GM04504 (cell line): ENCODE data around the gene PCSK6.
"Not testable (repeated sequence)": the region's sequence is repeated elsewhere in the genome, so short reads cannot be mapped to it uniquely, and the experiment has no call there.

Experiments used
- DNase-seq: peaks from one replicate; pipeline ENCODE4 v3.0.0-alpha.2; 2012; ENCODE audit warnings: low read depth

PCSK6 gene

GRCh38 chr15:101356512-101357172 is 132.9 kb downstream of the PCSK6 start:
- DNase-seq = not testable (repeated sequence)

DNA sequence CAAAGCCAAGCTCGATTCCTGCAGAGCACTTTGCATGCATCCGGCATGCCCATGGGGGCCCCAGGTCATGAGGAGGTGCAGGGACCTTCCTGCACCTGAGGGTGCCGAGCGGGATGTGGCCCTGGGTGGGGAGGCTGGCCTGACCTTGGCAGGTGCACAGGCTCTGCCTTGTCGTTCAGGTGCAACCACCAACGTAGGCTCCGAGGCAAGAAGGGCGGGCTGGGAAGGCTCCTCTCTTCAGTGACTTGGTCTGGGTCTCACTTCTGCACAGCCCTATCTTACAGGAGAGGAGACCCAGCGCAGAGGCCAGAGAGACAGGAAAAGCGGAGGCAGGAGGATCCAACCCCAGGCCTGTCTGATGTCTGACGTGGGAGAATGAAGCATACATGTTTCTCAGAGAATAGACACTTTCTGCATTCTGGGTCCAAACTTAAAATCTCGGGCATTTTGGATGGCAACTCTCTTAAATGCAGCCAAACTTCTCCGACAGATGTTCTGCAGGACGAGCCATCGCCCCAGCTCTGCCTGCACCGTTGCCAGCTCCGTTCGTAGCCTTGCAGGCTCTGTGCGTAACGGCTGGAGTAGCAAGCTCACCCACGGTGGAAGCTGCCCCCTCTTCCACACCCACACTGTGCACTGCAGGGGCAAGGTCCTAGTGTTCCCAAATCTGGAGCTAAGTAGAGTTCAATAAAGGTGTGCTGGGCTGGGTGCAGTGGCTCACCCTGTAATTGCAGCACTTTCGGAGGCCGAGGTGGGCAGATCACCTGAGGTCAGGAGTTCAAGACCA is 133.6 kb downstream of the PCSK6 start:
- no peak for DNase-seq

DNA sequence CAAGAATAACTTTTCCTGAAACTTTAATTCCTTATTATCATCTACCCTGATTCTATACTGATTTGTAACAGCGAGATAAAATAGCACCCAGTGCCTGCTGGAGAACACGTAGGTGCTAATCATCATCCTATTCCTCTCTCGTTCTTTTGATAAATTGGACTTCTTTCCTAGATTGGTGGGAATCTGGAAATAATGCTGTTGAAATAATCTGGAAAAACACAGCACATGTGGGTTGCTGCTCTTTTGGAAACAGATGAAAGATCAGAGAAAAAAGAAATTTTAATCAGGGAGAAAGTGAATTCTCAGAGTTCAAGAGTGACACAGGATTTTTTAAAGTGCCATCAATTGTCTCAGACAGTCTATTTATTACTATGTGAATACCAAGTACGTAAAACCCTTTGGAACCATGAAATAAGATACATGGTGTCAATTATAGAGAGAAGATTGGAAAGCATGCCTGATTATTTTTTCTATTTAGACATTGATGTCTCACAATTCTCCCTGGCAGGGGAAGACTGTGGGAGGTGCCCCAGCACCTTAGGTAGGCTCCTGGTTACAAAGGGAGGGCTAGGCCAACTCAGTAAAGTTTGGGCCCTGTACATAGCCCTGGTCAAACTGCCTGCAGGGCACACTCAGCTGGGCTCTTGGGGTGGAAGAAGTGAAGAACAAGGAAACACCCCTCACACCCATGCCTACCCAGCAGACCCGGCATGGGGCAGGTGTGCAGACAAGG is 134.4 kb downstream of the PCSK6 start:
- DNase-seq = no peak

DNA sequence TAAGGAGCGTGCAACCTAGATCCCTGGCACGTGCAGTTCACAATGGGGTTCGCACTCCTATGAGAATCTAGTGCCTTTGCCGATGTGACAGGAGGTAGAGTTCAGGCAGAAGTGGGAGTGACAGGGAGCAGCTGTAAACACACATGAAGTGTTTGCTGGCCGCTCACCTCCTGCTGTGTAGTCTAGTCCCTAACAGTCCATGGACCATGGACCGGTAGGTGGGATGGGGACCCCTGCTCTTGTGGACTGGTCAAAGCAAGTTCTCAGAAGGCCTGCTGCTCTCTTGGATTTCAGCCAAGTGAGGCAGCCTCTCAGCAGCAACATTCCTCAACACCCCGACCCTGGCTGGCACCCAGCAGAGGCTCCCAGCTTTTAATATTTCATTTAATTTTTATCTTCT is 136.3 kb downstream of the PCSK6 start:
- no peak for DNase-seq

- DNase-seq = no peak
Observed at GRCh38 chr15:101351736-101352135, 137.8 kb downstream of the PCSK6 start.

DNA sequence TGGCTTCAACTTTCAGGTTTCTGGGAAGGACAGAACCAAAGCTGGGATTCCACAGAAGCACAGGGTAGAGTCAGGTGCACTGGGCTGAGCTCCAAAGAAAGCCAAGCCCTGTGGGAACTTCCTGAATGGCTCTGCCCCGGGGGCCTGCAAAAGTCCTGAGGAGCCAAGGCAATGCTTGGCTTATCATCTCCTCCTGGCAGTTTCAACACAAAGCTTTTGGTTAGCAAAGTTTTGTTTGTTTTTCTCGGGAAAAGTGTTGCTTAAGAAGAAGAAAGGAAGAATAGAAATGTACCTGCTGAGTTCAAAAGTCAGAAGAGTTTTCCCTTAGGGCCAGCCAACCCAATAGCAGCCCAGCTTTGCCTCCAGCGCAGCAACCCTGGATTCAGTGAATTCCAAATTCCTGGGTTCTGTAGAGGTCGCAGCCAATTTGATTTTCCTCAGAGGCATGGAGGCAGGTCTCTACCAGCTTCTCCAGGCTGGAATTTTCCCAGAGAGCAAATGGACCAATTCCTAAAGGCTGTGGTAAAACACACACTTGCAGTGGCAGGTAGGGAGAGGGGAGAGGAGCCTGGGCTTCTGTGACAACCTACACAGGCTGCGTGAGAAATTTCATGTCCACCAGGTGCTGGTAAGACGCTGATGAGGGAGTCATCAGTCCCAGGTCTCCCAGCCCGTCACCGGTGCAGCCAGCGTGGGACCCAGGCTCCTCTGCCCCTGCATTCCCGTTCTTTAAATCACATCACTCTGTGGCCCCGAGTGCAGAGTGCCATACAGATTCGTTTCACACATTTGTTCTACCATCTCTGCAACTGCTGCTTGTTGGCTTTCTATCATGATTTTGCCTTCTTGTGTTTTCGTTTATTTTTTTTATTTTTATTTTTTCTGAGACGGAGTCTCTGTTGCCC is 140.2 kb downstream of the PCSK6 start:
- no peak for DNase-seq

- DNase-seq = no peak
Observed at GRCh38 chr15:101348643-101349042, 140.9 kb downstream of the PCSK6 start.

DNA sequence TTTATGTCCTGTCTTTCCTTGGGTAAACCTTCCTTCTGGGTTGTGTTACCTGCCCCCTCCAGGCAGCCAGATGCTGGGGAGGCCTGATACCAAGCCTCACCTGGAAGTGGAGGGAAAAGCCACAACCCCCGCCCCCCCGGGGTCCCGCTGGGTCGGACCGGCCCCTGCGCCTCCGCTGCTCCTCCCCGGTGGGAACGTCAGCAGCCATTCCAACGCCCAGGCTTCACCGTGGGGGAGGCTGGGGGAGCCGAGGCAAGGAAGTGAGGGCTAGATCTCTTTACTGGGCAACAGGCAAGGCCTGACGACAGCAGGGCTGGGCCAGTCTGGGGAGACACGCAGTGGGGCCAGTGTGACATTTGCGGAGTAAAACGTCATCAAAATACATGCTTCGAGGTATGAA is 141.5 kb downstream of the PCSK6 start:
- no peak for DNase-seq

DNA sequence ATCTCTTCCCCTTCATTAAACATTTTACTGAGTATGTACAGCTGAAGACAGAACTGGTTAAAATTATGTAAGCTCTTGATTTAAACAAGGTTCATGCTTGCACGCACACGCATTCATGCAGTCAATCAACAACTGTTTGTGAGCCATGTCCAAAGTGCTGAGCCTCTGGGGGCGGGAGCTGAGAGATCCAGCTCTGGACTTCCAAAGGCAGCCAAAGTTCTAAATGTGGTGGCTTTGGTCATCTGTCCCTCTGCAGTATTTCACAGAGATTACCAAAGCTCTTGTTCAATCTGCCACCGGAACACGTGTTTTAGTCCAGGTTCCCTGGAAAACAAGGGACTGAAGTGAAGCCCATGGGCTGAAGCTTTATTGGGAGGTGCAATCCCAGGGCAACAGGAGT is 142.1 kb downstream of the PCSK6 start:
- no peak for DNase-seq

- DNase-seq = no peak
Observed at GRCh38 chr15:101346928-101347327, 142.6 kb downstream of the PCSK6 start.

DNA sequence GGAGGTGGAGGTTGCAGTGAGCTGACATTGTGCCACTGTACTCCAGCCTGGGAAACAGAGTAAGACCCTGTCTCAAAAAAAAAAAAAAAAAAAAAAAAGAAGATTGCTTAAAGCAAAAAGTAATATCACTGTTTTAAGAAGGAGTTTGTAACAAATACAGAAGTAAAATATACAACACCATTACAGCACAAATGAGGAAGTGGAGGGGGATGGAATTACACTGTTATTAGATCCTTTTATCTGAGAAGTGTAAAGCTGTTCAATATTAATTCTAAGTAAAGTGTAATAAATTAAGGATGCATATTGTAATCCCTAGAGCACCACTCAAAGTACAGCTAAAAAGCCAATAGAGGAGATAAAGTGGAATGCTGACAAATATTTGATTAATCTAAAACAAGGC is 147.5 kb downstream of the PCSK6 start:
- DNase-seq = no peak

- DNase-seq = no peak
Observed at GRCh38 chr15:101338502-101339057, 150.9 kb downstream of the PCSK6 start.

DNA sequence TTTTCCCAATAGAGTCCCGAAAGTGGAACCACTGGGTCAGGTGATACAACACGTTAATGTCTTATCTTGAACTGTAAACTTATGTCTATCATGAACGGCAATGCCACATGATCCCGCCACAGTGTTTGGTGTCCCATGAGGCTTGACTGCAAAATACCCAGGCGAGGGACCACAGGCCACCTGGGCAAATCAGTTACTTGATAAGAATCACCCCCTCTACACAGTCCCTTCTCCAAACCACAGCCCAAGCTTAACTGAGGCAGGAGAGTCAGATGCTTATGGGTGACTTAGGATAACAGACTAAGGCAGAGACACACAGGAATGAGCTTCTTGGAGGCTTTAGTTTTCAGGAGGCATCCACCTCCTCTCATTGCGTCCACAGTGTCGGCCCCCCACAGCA is 151.5 kb downstream of the PCSK6 start:
- no peak for DNase-seq

DNA sequence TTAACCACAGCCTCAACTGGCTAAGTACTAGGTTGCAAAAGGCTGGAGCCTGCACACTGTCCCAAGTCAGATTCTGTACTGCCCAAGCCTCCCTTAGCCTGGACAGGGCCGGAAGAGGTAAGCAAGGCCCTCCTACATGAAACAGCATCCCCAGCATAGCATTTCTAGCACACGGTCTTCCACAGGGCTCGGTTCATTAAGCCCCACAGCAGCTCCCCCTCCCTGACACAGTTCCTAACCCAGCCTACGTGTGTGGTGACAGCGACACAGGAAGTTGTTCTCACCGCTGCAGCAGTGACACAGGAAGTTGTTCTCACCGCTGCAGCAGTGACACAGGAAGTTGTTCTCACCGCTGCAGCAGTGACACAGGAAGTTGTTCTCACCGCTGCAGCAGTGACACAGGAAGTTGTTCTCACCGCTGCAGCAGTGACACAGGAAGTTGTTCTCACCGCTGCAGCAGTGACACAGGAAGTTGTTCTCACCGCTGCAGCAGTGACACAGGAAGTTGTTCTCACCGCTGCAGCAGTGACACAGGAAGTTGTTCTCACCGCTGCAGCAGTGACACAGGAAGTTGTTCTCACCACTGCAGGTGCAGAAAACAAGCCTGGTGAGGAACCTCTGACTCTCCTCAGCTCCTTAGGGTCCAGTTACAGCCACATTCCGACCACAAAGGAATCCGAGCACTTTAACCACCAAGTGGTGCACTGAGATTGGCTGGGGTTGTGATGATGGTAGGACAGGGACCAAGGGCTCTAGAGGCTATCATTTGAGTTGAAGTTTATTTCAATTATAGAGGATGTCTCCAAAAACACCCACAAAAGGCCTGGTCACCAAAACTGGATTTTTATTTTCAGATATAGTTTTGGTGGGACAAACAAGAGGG is 155.4 kb downstream of the PCSK6 start:
- DNase-seq = not testable (repeated sequence)

DNA sequence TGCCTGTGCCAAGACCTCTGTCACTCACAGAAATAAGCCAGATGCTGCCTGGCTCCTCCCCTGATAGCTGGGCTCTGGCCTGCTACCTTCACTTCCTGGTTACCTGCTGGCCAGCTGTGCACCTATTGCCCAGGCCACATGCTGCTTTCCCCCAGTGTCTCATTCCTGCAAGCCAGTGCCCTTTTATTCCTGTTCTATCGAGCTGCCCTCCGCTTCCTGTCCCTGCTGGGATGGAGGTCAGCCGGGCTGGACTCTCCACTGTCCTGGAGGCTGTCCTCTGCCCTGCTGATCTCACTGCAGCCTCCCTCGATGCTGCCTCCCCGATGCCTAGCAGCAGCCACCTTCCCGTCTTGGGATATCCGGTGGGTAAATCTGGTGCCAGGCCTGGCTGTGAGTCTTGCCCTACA is 157.4 kb downstream of the PCSK6 start:
- DNase-seq = no peak

GRCh38 chr15:101329867-101330380 is 159.6 kb downstream of the PCSK6 start:
- DNase-seq = no peak

DNA sequence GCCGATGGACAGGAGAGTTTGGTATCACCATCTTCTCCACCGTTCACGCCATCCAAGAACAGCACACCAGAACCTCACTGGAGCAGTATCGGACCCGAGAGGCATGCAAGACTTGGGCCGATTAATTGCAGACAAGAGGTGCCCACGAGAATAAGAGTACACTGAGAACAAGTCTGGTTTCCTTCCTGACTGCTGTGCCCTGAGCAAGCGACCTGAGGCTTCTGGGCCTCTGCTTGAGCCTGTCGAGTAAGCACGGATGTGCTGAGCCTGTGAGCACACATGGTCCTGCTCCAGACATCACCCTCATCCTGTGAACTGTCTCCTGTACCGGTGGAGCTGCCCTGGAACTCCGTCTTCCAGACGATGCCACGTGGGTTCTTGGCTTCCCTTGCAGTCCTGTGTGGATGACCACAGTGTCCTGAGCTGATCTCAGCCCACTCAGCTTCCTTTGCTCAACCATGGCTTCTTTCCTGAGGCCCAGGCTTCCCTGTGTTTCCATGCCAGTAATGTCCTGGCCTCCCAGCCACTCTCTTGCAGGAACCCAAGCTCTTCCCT is 160.1 kb downstream of the PCSK6 start:
- no peak for DNase-seq

DNA sequence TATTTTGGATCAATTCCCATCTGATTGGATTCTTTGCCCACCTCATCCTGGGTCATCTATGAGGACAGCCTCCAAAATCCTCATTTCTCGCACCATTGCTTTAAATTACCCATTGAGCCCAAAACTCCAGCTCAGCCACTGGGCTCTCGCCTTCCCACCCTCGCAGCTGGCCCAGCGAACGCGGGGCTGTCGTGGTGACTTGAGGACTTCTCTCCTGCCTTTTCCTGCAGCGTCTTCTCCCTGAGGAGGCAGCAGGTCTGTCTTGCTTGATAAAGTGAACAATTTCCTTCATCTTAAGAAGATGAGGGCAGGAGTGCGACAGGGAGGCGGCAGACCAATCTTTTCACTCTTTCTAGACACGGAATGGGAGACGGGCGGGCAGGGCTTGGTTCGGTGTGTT is 161.5 kb downstream of the PCSK6 start:
- no peak for DNase-seq

DNA sequence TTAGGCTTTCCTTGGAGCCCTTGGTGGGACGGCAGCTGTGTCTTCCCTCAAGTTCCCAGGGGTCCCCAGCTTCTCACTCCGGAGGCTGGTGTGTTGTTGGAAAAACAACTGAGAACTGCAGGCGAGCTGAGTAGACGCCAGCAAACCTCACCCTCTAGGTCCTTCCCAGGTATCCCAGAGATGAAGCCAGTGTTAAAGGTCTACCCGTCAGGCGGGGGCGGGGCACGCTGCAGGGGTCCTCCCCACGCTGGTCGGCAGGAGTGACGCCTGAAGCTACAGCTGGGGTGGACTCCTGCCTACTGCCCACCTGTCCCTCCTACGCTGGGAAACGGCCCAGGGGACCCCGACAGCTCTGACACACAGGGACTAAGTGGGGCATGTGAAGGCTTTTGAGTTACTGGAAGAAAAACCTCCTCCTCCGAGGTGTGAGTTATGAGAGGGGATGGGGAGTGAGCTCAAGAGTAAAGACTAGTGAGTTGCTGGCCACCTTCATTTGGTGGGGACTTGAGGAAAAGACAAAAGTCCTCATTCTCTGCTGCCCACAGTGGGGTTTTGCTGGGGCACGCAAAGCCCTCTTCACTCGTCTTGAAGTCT is 162.3 kb downstream of the PCSK6 start:
- no peak for DNase-seq
